HEK293 (cell line): Measurements from ENCODE around the gene PDZD4.

Experiments
- YY1 ChIP-seq: fragments of 450-650 bp; formaldehyde crosslinking; IDR thresholded peaks from 2 replicates; pipeline ENCODE4 v1.5.1; 2018; ENCODE audit warnings: missing biosample characterization, missing genetic modification characterization
- ZNF138 ChIP-seq: fragments of 450-650 bp; formaldehyde crosslinking; IDR thresholded peaks from 2 replicates; pipeline ENCODE4 v1.5.1; 2016; ENCODE audit warnings: missing biosample characterization, missing genetic modification characterization, borderline replicate concordance

GRCh38 chrX:153845842-153846241 lies 15.5 kb upstream of the PDZD4 start:
- no peak for TF ChIP-seq YY1 (tag by site-specific recombination)
- no peak for TF ChIP-seq ZNF138 (tag by site-specific recombination)
